ENCODE measurements around the gene CCDC38. TPM values are rescaled to one million over a fixed set of nuclear protein-coding genes. Genes with fewer than 3 reads are reported as not detected.

The CCDC38 gene
- total RNA-seq, 3 donors from 2014 or later: not detected

DNA sequence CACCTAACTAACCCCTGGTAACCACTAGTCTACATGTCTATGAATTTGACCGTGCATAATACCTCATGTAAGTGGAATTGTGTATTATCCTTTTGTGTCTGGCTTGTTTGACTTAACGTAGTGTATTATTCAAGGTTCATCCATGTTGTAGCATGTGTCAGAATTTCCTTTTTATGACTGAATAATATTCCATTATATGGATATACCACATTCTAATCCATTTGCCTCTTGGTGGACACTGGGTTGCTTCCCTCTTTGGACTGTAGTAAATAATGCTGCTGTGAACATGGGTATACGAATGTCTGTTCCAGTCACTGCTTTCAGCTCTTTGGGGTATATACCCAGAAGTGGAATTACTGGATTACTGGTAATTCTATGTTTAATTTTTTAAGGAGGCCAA, 80.4 kb downstream of the CCDC38 start:
- ATAC-seq (no peak), DNase-seq (no peak)
- intact Hi-C loops (cut with DNase I, micrococcal nuclease): no loop called here
- H3K9me3 ChIP-seq: no peaks in the 10 kb centered on the region
- no peaks in the 10 kb centered on the region for H3K36me3 ChIP-seq (ENCODE audit: low read depth)
- no peak overlapping the region for H3K4me3 ChIP-seq
- peaks cover 15% of the 10 kb centered on the region for H3K4me1 ChIP-seq (ENCODE audit: low read depth)
- TF ChIP-seq, protein P1, sequence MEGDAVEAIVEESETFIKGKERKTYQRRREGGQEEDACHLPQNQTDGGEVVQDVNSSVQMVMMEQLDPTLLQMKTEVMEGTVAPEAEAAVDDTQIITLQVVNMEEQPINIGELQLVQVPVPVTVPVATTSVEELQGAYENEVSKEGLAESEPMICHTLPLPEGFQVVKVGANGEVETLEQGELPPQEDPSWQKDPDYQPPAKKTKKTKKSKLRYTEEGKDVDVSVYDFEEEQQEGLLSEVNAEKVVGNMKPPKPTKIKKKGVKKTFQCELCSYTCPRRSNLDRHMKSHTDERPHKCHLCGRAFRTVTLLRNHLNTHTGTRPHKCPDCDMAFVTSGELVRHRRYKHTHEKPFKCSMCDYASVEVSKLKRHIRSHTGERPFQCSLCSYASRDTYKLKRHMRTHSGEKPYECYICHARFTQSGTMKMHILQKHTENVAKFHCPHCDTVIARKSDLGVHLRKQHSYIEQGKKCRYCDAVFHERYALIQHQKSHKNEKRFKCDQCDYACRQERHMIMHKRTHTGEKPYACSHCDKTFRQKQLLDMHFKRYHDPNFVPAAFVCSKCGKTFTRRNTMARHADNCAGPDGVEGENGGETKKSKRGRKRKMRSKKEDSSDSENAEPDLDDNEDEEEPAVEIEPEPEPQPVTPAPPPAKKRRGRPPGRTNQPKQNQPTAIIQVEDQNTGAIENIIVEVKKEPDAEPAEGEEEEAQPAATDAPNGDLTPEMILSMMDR (IDR thresholded peaks at IDR 0.05): no peak

DNA sequence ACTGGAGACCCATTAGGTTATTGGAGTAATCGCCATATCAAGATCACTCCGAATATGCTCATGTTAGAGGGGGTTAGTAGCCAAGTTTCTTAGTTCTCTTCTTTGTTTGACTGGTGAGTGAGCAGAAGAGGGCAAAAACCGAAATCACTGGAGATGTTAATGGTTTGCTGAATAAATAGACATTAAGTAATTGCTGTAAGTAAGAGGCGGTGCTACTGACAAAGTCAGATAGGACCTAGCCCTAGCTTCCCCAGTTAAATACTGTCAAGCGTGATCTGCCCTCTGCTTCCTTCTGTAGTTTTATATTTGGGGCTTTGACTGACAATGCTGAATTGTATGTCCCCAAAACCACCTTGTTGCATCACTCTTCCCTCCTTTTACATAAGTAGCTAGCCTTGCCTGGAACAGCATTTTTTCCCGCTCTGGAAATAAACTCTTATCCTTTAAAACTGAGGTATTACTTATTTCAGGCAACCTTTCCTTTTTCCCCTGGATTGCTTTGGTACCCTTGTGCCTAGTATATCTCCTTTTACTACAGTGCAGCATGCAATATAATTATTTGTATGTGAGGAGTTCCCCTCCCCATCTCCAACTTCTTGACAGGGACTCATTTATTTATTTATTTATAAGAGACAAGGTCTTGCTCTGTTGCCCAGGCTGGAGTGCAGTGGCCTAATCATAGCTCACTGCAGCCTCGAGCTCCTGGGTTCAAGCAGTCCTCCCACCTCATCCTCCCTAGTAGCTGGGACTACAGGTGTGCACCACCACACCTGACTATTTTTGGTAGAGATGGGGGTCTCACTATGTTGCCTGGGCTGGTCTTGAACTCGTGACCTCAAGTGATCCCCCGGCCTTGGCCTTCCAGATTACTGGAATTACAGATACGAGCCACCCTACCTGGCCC, 82.2 kb downstream of the CCDC38 start:
- ATAC-seq: no peak
- TF ChIP-seq, protein P1 (IDR thresholded peaks at IDR 0.05): no peak
- intact Hi-C loops (cut with DNase I, micrococcal nuclease): no loop called here
- no peak for DNase-seq
- Histone ChIP-seq H3K4me3 (no peak overlapping the region), H3K9me3 (no peaks in the 10 kb centered on the region), H3K36me3 (ENCODE audit: low read depth) (no peaks in the 10 kb centered on the region), H3K4me1 (ENCODE audit: low read depth) (peaks cover 15% of the 10 kb centered on the region)

DNA sequence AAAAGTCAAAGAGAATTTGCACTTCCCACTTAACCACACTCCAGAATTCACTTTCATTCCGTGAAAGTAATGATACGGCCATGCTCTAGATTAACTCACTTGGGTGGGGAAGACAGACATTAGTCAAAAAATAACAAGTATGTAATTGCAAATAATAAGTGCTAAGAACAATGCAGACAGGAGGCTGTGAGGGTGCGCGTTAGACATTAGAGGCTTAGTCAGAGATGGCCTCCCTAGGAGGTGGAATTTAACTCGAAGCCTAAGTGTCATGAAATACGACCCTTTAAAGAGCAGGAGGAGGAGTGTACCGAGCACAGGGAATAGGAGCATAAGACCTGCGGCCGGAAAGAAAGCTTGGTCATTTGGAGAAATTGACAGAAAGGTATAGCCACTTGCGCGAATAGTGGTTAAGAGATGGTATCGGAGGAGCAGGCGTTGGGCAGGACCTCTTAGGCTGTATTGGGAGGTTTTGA, 83.0 kb downstream of the CCDC38 start:
- H3K4me1 ChIP-seq (ENCODE audit: low read depth): peaks cover 15% of the 10 kb centered on the region
- no peaks in the 10 kb centered on the region for H3K9me3 ChIP-seq
- peak overlapping the region; percentile 52 for H3K4me3 ChIP-seq
- TF ChIP-seq, protein P1 (IDR thresholded peaks at IDR 0.05): no peak
- ATAC-seq: peak; percentile 16
- intact Hi-C loops (cut with DNase I, micrococcal nuclease): no loop called here
- DNase-seq: no peak
- H3K36me3 ChIP-seq (ENCODE audit: low read depth): no peaks in the 10 kb centered on the region

DNA sequence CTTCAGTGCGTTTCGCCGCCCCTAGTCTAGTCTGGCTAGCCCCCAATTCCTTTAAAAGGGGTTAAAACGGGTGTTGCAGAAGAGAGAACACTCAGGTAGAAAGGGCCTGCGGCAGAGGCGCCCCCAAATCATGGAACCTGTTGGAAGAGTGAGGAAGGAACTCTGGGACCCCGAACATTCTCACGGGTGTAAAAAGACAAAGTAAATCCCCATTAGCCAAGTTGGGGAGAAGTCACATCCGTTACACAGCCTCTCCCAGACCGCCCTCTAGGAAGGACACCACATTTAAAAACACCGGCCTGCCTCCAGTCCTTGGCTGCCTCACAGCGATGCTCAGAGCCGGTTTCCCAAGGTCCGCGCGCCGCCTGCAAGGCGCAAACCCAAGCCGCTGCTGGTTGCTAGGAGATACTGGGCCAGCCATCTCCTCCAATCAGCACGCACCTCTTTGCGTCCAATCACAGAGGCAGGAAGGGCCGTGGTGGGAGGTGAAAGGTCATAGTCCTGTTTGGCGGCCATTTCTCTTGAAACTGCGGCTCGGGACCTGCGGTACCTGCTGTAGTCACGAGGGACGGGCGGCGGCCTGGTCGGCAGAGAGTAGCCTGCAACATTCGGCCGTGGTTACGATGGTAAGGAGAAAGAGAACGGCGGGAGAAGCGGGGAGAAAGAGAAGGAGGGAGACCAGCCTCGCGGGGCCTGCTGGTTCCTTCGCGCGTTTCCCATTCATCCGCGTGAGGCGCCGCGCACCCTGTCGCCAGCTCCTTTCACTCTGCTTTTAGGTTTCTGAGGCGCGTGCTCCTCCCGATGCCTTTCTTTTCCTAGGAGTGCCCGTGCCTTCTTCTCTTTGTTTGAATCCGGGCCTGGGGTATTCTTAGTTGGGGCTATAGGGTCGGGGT, 83.7 kb downstream of the CCDC38 start, which contains the start of gene SNRPF:
Gene SNRPF (plus strand): TSS at position 502 of the 893 bp plus-strand sequence. CDS start 122 bp downstream, at position 624.
- Histone ChIP-seq H3K9me3 (no peaks in the 10 kb centered on the region), H3K36me3 (ENCODE audit: low read depth) (no peaks in the 10 kb centered on the region), H3K4me1 (ENCODE audit: low read depth) (peaks cover 15% of the 10 kb centered on the region), H3K4me3 (peak within 1 kb of the TSS; percentile 52)
- TF ChIP-seq, protein P1 (IDR thresholded peaks at IDR 0.05): no peak
- DNase-seq (peak; percentile 94 to 97 (median 97)), ATAC-seq (peak; percentile 100)
- intact Hi-C loops (cut with DNase I, micrococcal nuclease): no loop called here

DNA sequence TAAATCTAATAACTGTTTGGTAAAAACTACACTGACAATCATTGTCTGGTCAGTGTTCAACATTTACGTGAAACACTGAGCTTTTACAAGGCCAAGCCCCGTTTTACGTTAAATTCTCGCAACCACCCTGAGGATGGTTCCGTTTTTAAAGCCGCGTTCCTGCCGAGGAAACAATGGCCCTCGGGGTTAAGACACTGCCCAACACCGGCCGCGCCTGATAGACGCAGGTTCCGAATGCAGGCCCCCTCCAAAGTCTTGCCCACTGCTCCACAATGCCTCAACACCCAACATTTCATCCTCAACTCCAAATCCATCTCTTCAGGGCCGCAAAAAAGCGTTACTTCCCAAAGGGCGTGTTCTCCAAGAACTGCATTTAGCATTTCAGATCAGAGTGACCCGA, 84.6 kb downstream of the CCDC38 start:
- intact Hi-C loops (cut with DNase I, micrococcal nuclease): no loop called here
- TF ChIP-seq, protein P1 (IDR thresholded peaks at IDR 0.05): no peak
- peaks cover 15% of the 10 kb centered on the region for H3K4me1 ChIP-seq (ENCODE audit: low read depth)
- H3K36me3 ChIP-seq (ENCODE audit: low read depth): no peaks in the 10 kb centered on the region
- ATAC-seq: no peak
- no peak overlapping the region for H3K4me3 ChIP-seq
- H3K9me3 ChIP-seq: no peaks in the 10 kb centered on the region
- DNase-seq: no peak

Measured in mucosa of descending colon (tissue), 3 donors.